NK-92 (cell line): ENCODE results near the gene ZCCHC24.

Experiments used
- DNase-seq: peaks from one replicate; lab custom pipeline; 2025; ENCODE audit not compliant: unreplicated experiment; lab: John Stamatoyannopoulos, UW

ZCCHC24 gene

DNA sequence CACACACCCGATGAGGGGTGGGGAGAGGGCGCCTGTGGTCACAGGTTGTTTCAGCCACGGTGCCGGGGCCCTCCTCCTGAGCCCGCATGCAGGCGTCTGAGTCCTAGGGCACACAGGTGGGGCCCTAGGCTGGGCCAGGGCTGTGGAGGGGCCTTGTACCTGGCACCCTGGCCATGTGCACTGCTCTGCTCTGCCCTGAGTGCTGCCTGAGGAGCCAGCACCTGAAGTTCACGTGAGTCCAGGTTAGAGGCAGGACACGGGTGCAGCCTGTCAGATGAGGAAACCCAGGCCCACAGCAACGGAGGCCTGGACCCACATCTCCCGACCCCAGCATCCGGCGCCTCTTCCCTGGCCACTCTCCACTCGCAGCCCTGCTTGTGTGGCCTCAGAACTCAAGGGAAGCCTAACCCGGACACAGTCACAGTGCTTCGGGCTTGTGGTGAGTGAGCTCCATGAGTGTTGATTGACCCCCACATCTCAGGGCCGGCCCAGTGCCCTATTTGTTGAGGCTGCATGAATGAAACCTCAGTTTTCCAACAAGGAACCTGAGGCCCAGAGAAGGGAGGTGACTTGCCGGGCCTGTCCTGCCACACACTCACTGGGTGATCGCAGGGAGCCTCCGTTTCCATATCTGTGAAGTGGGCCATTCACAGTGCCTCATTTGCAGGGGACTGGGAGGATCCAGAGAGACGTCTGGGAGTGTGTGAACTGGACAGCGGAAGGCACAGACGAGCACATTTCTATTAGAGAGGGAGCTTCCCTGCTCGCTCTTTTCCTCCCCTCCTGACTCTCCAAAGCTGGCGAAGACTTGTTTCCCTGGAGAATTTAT lies 58.6 kb downstream of the ZCCHC24 start:
- no peak for DNase-seq

DNA sequence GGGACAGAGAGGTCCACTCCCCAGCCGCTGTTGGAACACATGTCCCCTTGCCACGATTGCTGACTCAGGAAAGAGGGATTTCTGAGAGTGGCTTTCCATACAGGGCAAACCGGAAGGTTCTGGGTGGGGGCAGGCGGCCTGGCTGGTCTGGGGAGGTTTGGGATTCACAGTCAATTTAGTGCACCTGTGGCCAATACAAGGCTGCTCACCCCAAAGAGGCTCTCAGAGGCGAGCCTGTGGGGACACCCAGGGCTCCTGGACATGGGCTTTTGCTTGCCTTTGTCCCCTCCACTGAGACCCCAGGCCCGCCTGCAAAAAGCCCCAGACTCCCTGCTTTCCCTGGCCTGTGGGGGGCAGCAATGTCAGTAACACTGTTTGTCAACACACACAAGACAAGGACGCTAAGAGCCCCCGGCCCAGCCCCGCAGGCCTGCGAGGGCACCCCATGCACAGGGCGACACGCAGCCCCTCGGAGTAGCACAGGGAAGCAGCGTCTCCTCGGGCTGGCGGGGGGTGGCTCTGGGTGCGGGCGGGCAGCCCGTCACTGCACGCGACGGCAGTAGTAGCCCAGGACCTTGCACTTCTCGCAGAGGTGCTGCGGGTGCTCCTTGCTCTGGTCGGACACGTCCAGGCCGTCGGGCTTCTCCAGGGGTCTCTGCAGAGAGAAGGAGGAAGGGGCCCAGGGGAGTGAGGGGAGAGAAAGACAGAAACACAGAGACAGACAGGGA lies 59.5 kb downstream of the ZCCHC24 start:
- no peak for DNase-seq

DNA sequence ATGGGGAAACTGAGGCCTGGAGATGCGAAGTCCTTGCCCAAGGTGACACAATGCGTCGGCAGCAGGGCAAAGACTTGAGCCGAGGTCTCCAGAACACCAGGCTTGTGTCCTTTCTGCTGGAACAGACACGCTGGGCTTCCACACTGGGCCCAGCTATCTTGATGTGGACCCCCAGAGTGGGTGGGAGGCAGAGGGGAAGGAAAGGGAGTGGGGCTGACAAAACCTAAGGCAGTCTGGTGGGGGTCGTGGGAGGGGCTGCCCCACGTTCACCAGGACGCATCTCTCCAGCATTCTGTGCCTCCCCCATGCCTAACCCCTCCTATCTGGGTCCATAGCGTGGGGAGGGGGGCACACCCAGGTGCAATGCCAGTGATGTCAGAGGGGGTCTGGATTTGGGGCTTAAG lies 60.0 kb downstream of the ZCCHC24 start:
- DNase-seq: no peak

GRCh38 chr10:79384773-79385391 lies 60.5 kb downstream of the ZCCHC24 start:
- DNase-seq: no peak

DNA sequence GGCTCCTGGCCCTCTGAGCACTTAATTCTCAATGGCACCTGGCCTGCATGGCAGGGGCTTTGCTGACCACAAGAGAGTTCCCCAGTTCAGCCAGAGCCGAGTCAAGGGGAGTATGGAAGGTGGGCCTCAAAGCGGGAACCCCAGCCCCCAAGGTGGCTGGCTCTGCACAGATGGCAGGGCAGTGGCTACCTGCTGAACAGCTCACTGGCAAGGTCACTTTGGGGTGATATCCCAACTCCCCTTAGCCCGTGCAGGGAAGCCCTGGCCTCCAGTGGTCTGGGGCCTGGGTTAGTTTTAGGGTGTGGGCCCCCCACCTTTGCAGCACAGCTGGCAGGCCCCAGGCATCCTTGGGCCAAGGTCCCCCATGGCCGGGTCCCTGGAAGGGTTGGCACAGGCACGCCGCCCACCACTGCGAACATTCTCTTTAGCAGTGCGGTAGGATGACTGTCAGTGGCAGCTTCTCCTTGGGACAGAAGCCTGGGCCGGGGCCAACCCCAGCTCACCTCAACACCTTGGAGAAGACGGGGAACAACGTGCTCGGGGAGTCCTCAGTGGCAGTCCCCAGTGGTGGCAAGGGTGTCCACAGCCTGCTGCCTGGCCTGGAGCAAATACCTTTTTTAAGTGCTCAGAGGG lies 61.3 kb downstream of the ZCCHC24 start:
- no peak for DNase-seq

GRCh38 chr10:79382491-79382941 lies 62.9 kb downstream of the ZCCHC24 start:
- DNase-seq: no peak

GRCh38 chr10:79381804-79382221 lies 63.6 kb downstream of the ZCCHC24 start:
- DNase-seq: no peak

- DNase-seq: no peak
These were observed 64.3 kb downstream of the ZCCHC24 start for GRCh38 chr10:79380946-79381721.

DNA sequence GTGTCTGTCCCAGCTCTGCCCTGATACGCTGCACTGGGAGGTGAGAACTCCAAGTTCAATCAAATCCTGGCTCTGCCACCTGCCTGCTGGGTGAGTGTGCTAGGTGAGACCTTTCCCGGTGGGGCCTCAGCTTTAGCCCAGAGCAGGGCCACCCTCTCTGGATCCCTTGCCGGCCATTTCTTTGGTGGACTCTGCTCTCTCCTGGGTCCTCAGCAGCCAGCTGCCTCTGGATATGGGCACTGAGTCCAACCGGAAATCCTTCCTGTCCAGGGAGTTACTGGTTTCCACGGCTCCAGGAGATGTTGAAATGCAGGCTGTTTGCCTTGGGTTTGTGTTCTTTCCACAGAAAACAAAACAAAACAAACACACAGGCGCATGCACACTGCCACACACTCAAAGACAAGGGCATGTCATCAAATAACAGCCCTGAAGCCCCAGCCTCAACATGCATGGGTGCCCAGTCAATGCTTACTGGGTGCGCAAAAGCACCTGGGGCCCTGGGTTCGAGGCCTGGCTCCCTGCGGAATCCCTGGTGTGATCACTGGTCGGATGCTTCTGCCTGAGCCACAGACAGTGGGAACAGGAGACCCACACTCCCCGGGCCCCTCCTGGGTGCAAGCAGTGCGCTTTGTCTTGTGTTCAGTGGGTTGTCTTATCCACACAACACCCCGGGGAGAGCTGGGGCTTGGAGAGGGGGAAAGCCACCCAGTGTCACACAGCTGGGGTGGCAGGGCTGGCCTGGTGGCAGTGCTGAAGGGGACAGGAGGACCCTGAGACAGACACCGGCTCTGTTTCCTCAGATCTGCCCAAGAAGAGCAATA lies 65.1 kb downstream of the ZCCHC24 start:
- DNase-seq: no peak

- no peak for DNase-seq
These were observed 65.8 kb downstream of the ZCCHC24 start for GRCh38 chr10:79379512-79380124.

- DNase-seq: no peak
These were observed 66.5 kb downstream of the ZCCHC24 start for GRCh38 chr10:79378647-79379511.

DNA sequence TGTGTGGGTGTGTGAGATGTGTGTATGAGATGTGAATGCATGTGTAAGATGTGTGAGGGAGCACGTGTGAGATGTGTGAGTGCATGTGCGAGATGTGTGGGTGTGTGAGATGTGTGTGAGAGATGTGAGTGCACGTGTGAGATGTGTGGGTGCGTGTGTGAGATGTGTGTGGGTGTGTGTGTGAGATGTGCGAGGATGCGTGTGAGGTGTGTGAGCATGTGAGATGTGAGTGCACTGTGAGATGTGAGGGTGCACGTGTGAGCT lies 67.1 kb downstream of the ZCCHC24 start:
- no peak for DNase-seq

DNA sequence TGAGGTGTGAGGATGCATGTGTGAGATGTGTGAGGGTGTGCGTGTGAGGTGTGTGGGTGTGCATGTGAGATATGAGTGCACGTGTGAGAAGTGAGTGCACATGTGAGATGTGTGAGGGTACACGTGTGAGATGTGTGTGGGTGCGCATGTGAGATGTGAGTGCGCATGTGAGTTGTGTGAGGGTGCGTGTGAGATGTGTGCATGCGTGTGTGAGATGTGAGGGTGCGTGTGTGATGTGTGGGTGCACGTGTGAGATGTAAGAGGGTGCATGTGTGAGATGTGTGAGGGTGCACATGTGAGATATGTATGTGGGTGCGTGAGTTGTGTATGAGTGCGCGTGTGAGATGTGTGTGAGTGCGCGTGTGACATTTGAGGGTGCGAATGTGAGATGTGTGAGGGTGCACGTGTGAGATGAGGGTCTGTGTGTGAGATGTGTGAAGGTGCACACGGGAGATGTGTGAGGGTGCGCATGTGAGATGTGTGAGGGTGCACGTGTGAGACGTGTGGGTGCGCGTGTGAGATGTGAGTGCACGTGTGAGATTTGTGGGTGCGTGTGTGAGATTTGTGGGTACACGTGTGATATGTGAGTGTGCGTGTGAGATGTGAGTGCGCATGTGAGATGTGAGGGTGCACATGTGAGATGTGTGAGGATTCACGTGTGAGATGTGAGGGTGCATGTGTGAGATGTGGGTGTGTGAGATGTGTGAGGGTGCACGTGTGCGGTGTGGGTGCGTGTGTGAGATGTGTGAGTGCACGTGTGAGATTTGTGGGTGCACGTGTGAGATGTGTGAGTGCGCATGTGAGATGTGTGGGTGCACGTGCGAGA lies 67.7 kb downstream of the ZCCHC24 start:
- no peak for DNase-seq

GRCh38 chr10:79376751-79377556 lies 68.5 kb downstream of the ZCCHC24 start:
- DNase-seq: no peak

GRCh38 chr10:79376078-79376628 lies 69.3 kb downstream of the ZCCHC24 start:
- no peak for DNase-seq

- DNase-seq: no peak
These were observed 69.9 kb downstream of the ZCCHC24 start for GRCh38 chr10:79375321-79376077.
